Endothelial cell of umbilical vein (primary cell): ENCODE measurements around the gene NUBPL. TPM values are rescaled to one million over a fixed set of nuclear protein-coding genes. Genes with fewer than 3 reads are reported as not detected.

Source experiments
- BruUV-seq: library from RNA; stranded (reverse); fragments of 400-500 nt; replicated peaks from 2 replicates; lab custom pipeline; 2021; lab: Mats Ljungman, UMichigan
- CTCF ChIA-PET: fragments of 300-600, 350-600 bp; sonication (Branson Sonifier 250); formaldehyde crosslinking; loops from one replicate; lab custom pipeline; 2021; ENCODE audit warnings: antibody characterized with exemption, inconsistent platforms; lab: Charles Lee
- POLR2A ChIA-PET: fragments of 300-600, 350-600 bp; sonication (Branson Sonifier 250); formaldehyde crosslinking; loops from one replicate; lab custom pipeline; 2021; ENCODE audit warnings: antibody characterized with exemption, inconsistent platforms; lab: Charles Lee
- DNase-seq: peaks from one replicate; pipeline ENCODE4 v3.0.0-alpha.2; 2011; ENCODE audit warnings: low read depth, low spot score
- FAIRE-seq: peaks from 2 replicates; lab custom pipeline; 2011; peaks lifted over from hg19 to GRCh38; lab: Jason Lieb, UNC
- H2AFZ ChIP-seq: 2 replicates; pipeline ENCODE4 v1.6.0; 2012; ENCODE audit warnings: low read depth, low read length, control low read depth, inconsistent platforms
- H3K27ac ChIP-seq: 2 replicates; pipeline ENCODE4 v1.5.1; 2011; ENCODE audit warnings: low read depth, mild to moderate bottlenecking, control low read depth, low read length, moderate library complexity; ENCODE audit not compliant: insufficient read depth
- H3K27me3 ChIP-seq, 2 experiments: 2 replicates each; pipeline versions ENCODE4 v1.6.0 to v1.6.1; 2011; ENCODE audit warnings: low read length in 2 of 2, mixed read lengths in 1 of 2; ENCODE audit not compliant: control insufficient read depth in 2 of 2, insufficient read depth in 2 of 2
- H3K36me3 ChIP-seq, 2 experiments: 2 replicates in 1 of 2; 3 replicates in 1 of 2; pipeline ENCODE4 v1.5.1; 2011; ENCODE audit warnings: low read length in 2 of 2, mild to moderate bottlenecking in 1 of 2, moderate library complexity in 1 of 2; ENCODE audit not compliant: control insufficient read depth in 2 of 2, insufficient read depth in 2 of 2; ENCODE audit errors: extremely low read depth in 1 of 2
- H3K4me1 ChIP-seq: 3 replicates; pipeline ENCODE4 v1.5.1; 2011; ENCODE audit warnings: mild to moderate bottlenecking, low read length; ENCODE audit not compliant: control insufficient read depth, insufficient read depth; ENCODE audit errors: extremely low read depth
- H3K4me2 ChIP-seq: 2 replicates; pipeline ENCODE4 v1.6.1; 2011; ENCODE audit warnings: low read length, control low read depth, mixed read lengths; ENCODE audit not compliant: insufficient read depth
- H3K4me3 ChIP-seq, 3 experiments: fragments of 200-600 bp in 1 of 3; sonication (generic), shearing (Covaris generic) in 1 of 3; replicated peaks in 1 of 3; 2 replicates each; pipeline ENCODE4 v1.5.1; 2011 to 2016; ENCODE audit warnings: control low read depth in 3 of 3, low read length in 3 of 3, mild to moderate bottlenecking in 2 of 3, inconsistent platforms in 1 of 3, low read depth in 1 of 3, moderate library complexity in 1 of 3; ENCODE audit not compliant: insufficient read depth in 1 of 3
- H3K79me2 ChIP-seq: 2 replicates; pipeline ENCODE4 v1.6.0; 2012; ENCODE audit warnings: low read length, inconsistent platforms; ENCODE audit not compliant: control insufficient read depth, insufficient read depth
- H3K9ac ChIP-seq: replicated peaks from 2 replicates; pipeline ENCODE3; 2011; ENCODE audit warnings: low read length, control low read depth; ENCODE audit not compliant: insufficient read depth; ENCODE audit errors: extremely low read depth
- H3K9me1 ChIP-seq: replicated peaks from 3 replicates; pipeline ENCODE4 v1.6.0; 2011; ENCODE audit warnings: mild to moderate bottlenecking, low read length; ENCODE audit not compliant: control insufficient read depth, insufficient read depth; ENCODE audit errors: extremely low read depth
- H3K9me3 ChIP-seq: replicated peaks from 2 replicates; pipeline ENCODE4 v1.5.1; 2012; ENCODE audit warnings: low read length, inconsistent platforms; ENCODE audit not compliant: control insufficient read depth, insufficient read depth
- H4K20me1 ChIP-seq: replicated peaks from 2 replicates; pipeline ENCODE3; 2011; ENCODE audit warnings: mild to moderate bottlenecking, low read length; ENCODE audit not compliant: control insufficient read depth, insufficient read depth; ENCODE audit errors: extremely low read depth
- CTCF ChIP-seq, 2 donors: IDR thresholded peaks; 1 replicate in 1 of 2; 2 replicates in 1 of 2; pipeline ENCODE4 v1.5.1; 2011; ENCODE audit warnings: low read length in 2 of 2, mild to moderate bottlenecking in 2 of 2, moderate library complexity in 2 of 2, control low read depth in 1 of 2, inconsistent platforms in 1 of 2, low read depth in 1 of 2; ENCODE audit not compliant: insufficient read depth in 1 of 2; ENCODE audit errors: extremely low read depth in 1 of 2
- FOS ChIP-seq: IDR thresholded peaks from 2 replicates; pipeline ENCODE4 v1.6.1; 2011; ENCODE audit warnings: mild to moderate bottlenecking, low read length, moderate library complexity, borderline replicate concordance; ENCODE audit not compliant: insufficient read depth
- GATA2 ChIP-seq: IDR thresholded peaks from 2 replicates; pipeline ENCODE4 v1.7.0; 2011; ENCODE audit warnings: low read depth, mild to moderate bottlenecking, moderate library complexity, mixed read lengths, low read length; ENCODE audit not compliant: insufficient read length, insufficient read depth
- JUN ChIP-seq: IDR thresholded peaks from 2 replicates; pipeline ENCODE4 v1.6.1; 2011; ENCODE audit warnings: borderline replicate concordance, low read depth; ENCODE audit not compliant: insufficient read length, insufficient read depth
- MAX ChIP-seq: IDR thresholded peaks from 2 replicates; pipeline ENCODE4 v1.6.1; 2011; ENCODE audit not compliant: insufficient read depth, insufficient read length
- dilution Hi-C: fragments of 300-500 bp; cut with MboI; formaldehyde crosslinking; loops from one replicate; pipeline ENCODE4 v1.15.0; 2019; ENCODE audit warnings: low sequenced_read_pairs; ENCODE audit not compliant: extremely low pct_ligation_motif_present
- intact Hi-C: fragments of 100-400 bp; cut with micrococcal nuclease; formaldehyde crosslinking; loops from one replicate; pipeline ENCODE4 v1.10.0; 2022
- polyA plus RNA-seq, 4 experiments: library from polyadenylated mRNA; depleted of rRNA in 3 of 4; stranded (reverse) in 3 of 4; unstranded in 1 of 4; fragments of >200 nt; gene quantifications; 2 replicates each; pipeline versions ENCODE4 v1.2.1 to v1.2.3, GENCODE V29; 2011 to 2012; ENCODE audit warnings: missing spikeins in 1 of 4
- total RNA-seq: library from RNA; stranded (reverse); gene quantifications from 2 replicates; pipeline ENCODE4 v1.2.3, GENCODE V29; 2021

NUBPL gene
- total and polyA plus RNA-seq, 2 donors (not counting 3 experiments of a cell fraction or from before 2014, with no cell fraction given) = 2.1 to 12.3 TPM

DNA sequence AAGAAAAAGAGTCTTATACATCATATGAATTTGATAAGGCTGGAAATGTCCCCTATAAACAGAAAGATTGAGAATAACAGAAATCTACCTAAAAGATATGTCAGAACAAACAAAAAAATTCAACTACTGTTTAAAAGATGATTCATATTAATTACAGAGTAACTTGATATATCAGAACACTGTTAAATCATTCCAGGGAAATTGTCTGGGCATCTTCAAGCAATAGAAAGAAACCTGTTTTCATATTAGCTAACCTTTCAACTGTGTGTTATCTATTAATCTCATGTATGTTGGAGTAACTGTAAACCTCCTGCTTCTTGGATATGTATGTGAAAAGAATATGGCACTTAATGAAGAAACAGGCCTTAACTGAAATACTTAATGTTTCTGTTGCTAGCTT, 96.7 kb downstream of the NUBPL start:
- CTCF ChIA-PET = interaction anchor here (0.6 to 1.4 kb wide), 3 partner anchors 10 to 597 kb away, joined by 3 read pairs; no protein-coding TSS in a partner anchor
- no peak for DNase-seq

More for the DNA sequence above, 96.7 kb downstream of the NUBPL start:
- no peaks in the 10 kb centered on the region for H3K79me2 ChIP-seq
- H3K4me3 ChIP-seq = no peak overlapping the region
- H3K27me3 ChIP-seq = no peaks in the 10 kb centered on the region
- POLR2A ChIA-PET = no interaction called here
- H4K20me1 ChIP-seq = no peaks in the 10 kb centered on the region
- H2AFZ ChIP-seq = no peak overlapping the region
- H3K36me3 ChIP-seq = no peaks in the 10 kb centered on the region
- no peaks in the 10 kb centered on the region for H3K9me1 ChIP-seq
- H3K9ac ChIP-seq = no peak overlapping the region
- H3K4me1 ChIP-seq = no peaks in the 10 kb centered on the region
- H3K9me3 ChIP-seq = no peaks in the 10 kb centered on the region
- intact Hi-C loops = no loop called here
- dilution Hi-C loops = no loop called here
- no peak overlapping the region for H3K27ac ChIP-seq
- no peak for TF ChIP-seq FOS
- TF ChIP-seq JUN = no peak
- no peak for TF ChIP-seq CTCF (IDR thresholded peaks at IDR 0.05; ENCODE audit: extremely low read depth in 1 of 2, insufficient read depth in 1 of 2, low read depth in 1 of 2, low read length in 2 of 2)
- TF ChIP-seq MAX = no peak
- TF ChIP-seq GATA2 = no peak
- H3K4me2 ChIP-seq = no peak overlapping the region
- FAIRE-seq = no peak
- BruUV-seq = no TSS peak
